Kidney glomerular epithelial cell (primary cell): ENCODE measurements around the gene CAPZB.
A peak's percentile ranks its signal among the peaks of the same experiment; 100 is the strongest.

ENCODE experiments used
- DNase-seq: peaks from one replicate; lab custom pipeline; 2025; lab: John Stamatoyannopoulos, UW

CAPZB gene

DNA sequence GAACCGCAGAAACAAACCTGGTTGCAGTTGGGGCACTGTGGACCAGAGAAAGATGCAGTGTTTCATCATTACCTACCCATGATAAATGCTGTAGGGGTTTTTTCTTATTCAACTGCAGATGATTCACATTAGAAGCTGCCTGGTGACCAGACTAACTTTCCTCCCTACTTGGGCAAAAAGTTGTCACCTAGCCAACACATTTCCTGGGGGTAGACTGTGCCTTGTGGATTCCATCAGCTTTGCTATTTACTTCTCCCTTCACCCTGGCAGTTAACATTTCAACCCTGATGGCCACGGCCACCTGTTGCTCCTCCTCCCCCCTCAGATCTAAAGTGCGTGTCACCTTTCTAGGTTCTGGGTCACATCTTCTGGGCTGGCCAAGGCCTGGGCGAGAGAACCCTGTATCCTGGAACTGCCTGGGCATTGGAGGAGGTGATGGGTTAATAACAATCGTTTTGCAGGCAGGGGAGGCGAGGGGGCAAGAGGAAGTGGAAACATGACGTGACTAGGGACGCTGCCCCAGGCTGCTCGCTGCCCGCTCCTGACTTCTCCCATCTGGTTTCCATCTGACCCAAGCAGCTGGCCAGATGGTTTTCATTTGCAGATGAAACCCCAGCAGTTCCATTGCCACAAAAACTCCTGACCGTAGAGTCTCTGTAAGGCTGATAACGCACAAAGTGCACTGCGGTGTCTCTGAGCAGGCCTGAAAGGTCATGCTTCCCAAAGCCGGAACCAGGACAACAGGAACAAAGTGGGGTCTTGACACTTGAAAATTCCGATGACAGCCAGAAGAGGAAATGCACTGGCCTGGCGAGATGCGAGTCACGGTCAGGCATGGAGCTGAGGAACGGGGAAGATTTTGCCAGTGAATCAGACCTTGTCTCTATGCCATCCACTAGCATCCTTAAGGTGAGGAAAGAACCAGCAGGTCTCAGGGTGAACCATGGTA is 36.6 kb downstream of the CAPZB start:
- DNase-seq, result peak; percentile 95

DNA sequence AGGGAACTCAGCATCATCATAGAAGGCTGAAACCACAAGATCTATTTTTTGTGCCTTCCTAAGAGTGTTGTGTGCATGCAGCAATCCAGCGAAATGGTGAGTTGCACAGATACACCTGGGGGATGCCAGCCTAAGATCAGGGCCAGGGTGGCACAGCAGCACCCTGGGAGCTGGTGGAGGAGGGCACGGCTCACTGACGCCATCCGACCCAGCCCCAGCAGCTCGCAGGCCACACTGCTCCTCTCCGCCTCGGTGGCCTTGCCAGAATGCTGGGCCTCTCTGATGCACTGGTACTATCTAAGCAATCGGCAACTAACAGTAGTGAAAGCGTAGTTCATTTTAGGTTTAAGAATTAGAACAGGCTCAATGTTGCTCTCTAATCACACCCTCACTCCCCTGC is 37.8 kb downstream of the CAPZB start:
- no peak for DNase-seq

DNA sequence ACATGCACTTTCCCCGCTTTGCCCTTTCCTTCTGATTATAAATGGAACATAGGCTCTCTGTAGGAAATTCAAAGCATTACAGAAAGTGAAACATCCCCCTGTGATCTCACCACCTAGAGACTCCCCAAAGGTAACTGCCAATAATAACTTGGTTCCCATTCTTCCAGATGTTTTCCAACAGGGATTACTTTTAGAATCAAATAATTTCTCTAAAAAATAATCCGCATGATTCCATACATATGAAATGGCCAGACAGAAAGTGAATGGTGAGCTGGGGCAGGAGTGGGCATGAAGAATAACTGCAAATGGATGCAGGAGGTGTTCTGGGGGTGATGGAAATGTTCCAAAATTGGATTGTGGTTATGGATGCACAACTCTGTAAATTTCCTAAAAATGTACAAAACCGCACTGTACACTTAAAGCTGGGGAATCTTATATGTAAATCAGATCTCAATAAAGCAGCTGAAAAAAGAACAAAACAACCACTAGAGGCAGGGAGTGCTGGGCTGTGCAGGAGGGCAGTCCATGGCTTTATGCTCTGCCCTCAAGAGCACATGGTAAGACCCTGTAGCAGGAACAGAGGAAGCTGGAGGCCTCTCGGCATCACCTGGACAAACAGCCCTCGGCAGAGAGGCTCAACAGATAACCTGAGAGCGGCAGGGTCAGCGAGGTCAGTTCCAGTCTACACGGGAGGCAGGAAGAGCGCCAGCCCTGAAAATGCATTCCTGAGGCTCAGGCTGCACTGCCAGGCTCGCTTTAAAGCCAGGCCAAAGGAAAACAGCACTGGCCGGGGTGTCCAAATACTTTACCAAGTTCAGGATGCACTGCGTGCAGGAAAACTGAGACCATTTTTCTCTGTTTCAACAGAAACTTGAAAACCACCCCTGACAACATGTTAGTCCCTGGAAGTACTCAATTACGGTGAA is 39.7 kb downstream of the CAPZB start:
- DNase-seq, result peak; percentile 68

DNA sequence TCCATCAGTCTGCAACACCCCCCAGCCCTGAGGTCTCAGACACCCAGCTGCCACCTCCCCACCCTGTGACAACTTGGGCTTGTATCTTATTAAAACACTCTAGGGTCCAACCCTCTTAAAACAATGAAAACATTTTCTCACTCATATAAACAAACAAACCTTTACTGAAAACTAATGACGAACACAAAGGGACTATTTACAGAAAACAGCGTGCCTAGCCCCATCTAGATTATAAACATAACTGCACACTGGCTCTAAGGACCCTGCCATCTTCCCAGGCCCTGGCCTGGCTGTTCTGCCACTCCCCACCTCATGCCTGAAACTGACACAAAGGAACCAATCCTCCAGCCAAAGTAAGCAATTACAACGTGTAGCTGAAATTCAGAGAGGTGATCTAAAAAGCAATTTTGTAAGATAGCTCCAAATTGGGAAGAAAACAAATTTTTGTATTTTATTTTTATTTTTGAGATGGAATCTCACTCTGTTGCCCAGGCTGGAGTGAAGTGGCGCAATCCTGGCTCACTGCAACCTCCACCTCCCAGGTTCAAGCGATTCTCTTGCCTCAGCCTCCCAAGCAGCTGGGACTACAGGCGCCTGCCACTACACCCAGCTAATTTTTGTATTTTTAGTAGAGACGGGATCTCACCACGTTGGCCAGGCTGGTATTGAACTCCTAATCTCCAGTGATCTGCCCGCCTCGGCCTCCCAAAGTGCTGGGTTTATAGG is 40.9 kb downstream of the CAPZB start:
- DNase-seq, result no peak

DNA sequence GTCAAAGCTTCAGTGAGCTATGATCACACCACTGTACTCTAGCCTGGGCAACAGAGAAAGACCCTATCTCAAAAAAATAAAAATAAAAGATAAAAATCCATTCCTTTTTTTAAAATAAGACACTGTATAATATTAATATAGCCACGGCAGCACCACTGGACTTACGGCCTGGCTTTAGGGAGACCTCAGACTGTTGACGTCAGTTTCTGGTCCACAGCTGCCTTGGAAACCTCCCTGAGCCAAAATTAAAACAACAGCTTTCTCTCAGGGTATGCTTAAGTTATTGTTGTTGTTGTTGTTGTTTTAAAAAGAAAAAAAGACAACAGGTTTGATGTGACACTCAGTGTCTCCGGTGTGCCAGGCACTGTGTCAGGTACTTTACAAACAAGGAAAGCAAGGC is 42.0 kb downstream of the CAPZB start:
- no peak for DNase-seq

DNA sequence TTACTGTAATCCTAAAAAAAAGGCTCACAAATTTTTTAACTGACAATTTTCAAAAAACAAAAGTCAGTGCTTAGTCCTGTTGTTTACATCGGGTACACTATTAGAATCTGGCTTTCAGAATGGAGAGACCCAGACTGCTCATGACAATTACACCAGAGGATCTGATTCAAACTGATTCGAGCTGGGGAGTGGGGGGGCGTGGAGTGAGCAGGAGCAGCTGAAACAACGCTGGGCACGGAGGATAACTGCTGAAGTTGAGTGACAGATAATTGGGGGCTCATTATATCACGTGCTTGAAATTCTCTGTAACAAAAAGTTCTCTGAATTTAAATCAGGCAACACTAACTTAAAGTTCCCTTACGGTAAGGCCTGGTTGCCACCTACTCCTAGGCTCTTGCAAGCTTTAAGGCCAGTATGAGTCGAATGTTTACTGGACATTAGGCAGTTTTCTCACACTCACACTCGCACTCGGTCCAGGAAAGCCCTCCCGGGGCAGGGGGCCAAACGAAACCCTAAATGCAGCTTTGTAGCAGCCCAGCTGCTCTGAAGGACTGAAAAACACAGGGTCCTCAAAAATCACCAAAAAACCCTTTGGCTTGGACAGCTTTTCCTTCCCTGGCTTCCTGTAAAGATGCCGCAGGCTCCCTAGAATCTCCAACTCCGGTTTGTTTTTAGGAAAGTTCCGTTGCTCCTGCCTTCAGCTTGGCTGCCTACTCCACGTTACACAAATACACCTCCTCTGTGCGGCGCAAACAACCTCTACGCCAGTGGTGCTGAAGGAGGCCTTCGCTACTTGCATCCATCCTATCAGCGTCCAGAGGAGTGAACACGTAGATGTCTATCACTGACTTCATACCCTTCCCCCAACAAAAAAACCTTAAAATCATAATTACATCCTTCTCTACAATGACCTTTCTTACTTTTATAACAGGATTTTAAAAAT is 42.9 kb downstream of the CAPZB start:
- no peak for DNase-seq

DNA sequence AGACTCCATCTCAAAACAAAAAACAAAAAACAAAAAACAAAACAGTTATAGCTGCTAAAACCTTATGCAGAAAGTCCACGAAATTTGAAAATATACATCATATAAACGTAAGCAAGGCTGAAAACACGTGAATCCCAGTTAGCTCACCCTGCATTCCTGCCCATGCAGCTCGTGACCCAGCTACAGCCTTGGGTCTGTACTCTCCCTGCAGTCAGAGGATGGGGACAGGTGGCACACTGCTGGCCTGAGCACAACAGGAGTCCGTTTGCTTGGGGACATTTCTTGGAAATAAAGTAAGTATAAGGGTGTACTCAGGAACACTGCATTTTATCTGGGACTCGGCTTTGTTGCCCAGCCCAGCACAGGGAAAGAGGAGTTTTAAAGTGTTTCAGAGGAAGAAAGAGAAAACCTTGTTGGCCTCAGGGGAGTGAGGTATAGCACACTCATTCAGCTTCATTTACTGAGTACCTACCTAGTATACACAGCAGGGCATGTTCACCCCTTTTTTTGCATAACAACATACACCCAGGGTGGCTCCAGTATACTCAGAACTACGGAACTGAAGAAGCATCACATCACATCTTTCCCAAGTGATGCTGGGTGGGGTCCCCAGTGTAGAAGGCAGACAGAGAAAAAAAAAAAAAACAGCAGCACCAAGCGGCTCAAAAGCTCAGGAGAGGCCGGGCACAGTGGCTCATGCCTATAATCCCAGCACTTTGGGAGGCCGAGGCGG is 44.1 kb downstream of the CAPZB start:
- no peak for DNase-seq

DNA sequence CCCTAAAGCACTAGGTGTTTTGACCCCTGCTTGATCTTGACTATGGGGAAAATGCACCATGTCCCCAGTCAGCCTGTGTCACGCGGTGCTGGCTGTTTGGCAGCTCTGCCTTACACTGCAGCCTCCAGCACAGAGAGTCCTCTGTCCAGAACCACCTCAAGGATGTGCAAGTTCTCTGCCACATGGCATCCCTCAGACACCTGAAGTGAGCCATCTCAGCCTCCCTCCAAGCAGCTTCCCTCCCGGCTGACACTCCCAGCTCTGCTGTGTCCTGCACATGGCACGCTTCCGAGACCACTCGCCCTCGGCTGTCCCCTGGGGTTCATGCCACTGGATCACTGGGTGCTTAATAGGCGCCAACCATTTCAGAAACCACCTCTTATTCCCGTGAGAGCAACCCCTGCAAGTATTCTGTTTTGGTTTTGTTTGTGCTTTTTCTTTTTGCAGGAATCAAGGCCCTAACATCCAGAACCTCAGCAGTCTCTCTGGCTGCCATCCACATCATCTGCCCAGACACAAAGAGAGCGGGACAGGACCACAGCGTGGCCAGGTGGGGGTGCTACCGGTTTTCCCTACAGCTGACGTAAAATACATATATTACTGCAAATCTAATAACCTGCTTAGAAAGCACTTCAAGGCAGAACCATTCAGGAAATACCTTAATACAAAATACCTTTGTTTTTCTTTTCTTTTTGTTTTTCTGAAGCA is 45.7 kb downstream of the CAPZB start:
- no peak for DNase-seq

DNA sequence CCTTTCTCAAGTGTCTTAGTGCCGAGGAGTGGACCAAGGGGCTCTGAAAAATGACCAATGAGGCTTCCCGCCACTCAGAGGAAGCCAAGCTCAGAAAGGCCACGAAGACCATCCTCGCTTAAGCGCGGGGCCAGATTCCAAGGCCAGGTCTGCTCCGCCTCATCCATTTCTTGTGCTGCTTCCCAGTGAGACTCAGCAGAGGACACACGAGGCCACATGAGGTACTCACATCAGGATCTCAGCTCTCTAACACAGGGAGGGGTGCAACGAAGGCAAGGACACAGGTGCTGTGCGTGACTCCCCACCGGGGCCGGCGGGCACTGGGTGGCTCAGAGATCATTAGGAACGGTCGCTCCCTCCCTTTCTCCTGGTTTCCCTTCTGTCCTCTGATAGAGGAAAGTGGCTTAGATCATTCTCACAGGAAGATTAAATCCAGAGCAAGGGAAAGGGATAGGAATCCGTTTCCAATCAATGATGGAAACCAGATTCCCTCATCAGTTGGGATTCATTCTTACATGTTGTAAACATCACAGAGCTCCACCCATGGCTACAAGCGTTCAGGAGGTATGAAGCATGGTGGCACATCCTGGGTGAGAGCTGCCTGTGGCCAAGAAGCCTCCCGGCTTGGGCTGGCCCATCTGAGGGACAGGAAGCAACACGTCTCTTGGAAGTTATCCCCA is 46.7 kb downstream of the CAPZB start:
- no peak for DNase-seq

DNA sequence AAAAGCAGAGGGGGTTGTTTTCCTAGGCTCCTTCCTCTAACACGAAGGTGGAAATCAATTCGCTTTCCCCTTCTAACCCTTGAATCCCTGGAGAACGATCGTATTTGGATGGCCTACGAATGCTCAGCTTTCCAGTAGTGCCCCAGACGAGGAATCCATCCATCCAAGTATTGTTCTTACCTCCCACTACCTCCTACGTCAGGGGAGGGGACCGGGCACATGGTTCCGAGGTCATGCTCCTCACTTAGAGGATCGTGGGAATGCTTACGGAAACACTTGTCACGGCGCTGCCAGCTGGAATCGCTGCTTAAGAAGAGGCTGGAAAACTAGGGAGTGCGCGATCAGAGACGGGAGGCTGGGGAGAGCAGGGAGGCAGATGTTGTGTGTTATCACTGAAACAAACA is 47.4 kb downstream of the CAPZB start:
- DNase-seq, result peak; percentile 86

DNA sequence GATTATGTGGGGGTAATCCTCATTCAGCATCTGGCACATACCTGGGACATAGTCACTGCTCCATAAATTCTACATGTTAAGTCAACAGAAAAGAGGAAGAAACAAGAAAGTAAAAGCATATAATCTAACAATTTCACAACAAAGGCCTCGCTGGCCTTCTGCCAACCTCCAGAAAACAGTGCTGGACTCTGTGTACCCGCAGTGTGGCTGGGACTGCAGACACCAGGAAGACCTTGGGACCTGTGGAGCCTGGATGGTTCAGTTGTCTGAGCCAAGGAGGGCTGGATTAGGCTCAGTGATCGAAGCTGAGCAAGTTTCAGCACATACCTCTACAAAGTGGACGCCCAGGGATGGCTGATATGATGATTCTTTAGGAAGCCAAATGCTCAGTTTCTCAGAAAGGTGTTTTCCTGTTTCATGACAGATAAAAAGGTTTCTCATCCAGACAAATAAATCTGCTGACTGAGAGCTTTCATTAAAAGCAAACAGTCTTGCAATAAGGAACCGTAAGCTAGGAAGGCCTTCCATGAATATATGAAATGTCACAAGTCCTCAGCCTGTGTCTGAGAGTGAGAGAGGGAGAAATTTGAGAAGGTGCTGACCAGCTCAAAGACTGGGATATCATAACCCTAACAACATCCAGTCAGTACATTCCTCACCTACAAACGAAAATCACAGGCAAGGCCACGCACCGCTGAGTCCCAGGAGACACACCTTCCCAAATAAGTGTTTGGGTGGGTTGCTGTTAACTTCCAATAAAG is 48.4 kb downstream of the CAPZB start:
- DNase-seq, result peak; percentile 36

DNA sequence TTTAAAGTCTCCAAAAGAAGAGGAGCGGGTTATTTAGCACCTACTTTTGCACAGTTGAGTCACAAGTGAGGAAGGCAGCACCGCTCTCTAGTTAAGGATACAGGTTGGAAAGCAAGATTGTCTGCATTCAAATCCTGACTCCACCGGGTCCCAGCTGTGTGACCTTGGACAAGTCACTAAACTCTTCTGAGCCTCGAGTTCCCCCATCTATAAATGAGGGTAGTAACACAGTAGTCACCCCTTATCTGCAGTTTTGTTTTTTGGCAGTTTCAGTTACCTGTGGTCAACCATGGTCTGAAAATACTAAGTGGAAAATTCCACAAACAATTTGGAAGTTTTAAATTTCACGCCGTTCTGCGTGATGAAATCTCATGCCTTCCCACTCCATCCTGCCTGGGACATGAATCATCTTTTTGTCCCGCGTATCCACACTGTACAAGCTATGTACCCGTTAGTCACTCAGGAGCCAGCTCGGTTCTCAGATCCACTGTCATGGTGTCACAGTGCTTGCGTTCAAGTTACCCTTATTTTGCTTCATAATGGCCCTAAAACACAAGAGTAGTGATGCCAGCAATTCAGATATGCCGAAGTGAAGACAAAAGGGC is 49.4 kb downstream of the CAPZB start:
- peak; percentile 18 for DNase-seq

DNA sequence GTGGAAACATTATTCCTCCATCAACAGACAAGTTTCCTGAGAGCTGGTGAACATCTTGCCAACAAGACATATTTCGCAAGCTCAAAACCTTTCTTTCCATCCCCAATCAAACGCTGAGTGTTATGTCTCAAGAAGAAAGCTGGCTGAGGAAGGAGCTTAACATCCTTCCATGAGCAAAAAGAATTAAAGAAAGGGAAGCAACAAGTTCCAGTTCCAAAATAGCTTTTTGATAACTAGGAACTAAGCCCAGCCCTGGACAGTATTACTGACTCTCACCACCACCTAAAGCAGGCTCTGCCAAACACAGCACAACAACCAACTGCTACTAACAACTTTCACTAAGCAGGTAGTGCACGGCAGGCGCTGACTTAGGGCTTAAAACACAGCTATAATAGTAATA is 50.2 kb downstream of the CAPZB start:
- DNase-seq, result no peak

DNA sequence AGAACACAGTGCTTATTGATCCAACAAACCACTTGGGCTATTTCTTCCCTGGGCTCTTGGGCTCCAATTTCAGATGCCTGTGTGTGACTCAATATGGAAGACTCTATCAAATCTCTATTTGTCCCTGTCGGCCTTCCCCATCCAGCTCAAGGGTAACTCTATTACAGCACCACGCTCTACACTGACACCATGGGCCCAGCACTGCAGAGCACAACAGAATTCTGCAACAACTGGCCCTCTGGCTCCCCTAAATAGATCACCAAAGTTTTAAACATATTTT is 51.7 kb downstream of the CAPZB start:
- DNase-seq, result no peak

DNA sequence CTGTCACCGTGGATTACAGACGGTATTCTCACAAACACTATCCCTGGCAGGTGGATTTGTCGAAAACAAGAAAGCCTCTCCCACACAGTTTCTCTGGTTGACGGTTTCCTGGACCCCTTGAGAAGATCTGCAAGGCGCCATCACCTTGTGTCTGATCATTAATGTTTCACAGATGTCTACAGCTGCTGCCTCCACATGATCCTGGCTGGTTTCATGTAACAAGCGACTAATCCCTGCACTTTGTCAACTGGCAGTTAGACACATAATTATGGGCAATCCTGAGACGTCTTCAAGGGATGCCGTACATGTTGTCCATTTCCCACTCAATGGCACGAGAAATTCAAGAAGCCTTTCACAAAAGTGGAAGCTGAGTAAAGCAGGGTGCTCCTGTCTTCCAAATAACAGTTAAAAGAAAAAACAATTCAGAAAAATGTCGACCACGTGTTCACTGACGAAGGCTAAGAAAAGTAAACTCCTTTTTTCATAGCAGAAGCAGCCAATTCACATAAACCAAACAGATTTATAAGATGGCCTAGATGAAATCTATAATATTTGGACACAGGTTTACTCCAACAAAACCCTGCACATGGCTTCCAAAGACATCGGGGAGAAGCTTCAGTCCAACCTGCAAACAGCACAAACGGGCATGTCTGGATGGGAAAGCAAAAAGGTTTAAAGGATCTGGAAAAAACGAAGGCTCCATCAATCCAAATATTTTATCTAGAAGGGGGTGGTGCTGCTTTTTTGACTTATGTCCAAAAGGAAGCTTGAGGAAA is 52.2 kb downstream of the CAPZB start:
- DNase-seq, result no peak

DNA sequence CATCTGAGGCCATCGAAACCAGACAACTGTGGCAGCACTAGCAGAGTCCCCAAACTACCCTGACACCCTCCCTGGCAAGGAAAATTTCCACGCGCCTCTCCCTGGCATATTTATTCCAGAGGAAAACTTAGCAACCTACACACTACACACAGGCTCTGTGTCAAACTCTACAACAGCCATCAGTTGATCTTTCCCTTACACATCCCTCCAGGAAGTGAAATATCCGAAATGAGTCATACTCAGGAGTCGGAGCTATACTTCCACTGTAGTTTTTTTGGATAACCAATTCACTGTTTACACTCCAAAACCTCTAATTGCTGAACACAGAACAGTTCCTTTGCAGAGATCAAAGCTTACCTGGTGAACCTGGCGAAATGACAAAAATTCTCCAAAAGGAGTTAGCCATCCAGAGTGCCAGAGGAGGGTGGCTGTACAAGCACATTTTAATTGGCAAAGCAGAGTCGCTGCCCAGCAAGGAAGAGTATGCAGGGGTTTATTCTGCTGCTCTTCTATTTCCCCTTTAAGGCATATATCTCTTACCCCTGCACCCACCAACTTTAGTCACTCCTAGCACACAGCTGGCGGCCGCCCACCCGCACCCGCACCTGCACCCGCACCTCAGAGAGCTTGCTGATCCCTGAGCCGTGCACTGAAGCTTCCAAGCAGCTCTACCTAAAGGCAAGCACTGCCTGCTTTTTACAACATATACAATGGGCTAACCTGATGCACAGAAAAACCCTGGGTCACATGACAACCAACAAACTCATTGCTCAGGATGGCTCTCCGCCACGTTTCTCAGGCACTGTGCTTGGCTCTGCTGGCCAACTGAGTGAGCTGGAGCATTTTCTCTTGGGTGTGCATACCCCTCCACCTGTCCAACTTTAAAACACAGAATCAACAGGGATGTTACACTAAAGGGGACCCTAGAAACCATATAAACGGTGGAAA is 54.9 kb downstream of the CAPZB start:
- peak; percentile 42 for DNase-seq
